22Rv1 (cell line): ENCODE data around the gene CPXM2.

ENCODE experiments used
- H3K27ac ChIP-seq: fragments of 450-650 bp; 2 replicates; pipeline ENCODE4 v1.5.1; 2017
- ZFX ChIP-seq: fragments of 450-650 bp; IDR thresholded peaks from 2 replicates; pipeline ENCODE4 v1.6.1; 2017; ENCODE audit warnings: antibody characterized with exemption, borderline replicate concordance
- TF ChIP-seq, protein P1 (sequence below): fragments of 450-650 bp; IDR thresholded peaks from 2 replicates; pipeline ENCODE4 v1.5.1; 2017; ENCODE audit warnings: mild to moderate bottlenecking

Gene CPXM2

DNA sequence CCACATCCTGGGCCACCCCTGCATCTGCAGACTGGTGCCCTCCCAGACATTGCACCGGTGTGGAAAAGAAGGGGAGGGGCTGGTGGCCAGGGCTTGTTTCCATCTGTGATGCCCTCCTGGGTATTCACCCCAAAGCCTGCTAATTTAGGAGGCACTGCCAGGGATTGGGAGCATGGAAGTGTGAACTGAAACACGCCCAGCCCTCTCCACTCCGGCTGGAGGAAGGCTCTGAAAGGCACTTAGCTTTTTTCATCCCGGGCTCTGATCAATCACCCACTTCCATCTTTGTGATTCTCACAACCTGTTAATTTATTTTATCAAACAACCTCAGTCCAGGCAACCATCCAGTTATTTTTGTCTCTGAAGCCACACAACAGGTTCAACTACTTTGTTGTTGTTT lies 20.9 kb upstream of the CPXM2 start:
- TF ChIP-seq, protein P1, sequence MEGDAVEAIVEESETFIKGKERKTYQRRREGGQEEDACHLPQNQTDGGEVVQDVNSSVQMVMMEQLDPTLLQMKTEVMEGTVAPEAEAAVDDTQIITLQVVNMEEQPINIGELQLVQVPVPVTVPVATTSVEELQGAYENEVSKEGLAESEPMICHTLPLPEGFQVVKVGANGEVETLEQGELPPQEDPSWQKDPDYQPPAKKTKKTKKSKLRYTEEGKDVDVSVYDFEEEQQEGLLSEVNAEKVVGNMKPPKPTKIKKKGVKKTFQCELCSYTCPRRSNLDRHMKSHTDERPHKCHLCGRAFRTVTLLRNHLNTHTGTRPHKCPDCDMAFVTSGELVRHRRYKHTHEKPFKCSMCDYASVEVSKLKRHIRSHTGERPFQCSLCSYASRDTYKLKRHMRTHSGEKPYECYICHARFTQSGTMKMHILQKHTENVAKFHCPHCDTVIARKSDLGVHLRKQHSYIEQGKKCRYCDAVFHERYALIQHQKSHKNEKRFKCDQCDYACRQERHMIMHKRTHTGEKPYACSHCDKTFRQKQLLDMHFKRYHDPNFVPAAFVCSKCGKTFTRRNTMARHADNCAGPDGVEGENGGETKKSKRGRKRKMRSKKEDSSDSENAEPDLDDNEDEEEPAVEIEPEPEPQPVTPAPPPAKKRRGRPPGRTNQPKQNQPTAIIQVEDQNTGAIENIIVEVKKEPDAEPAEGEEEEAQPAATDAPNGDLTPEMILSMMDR: no peak
- TF ChIP-seq ZFX: no peak
- H3K27ac ChIP-seq: no peak overlapping the region

DNA sequence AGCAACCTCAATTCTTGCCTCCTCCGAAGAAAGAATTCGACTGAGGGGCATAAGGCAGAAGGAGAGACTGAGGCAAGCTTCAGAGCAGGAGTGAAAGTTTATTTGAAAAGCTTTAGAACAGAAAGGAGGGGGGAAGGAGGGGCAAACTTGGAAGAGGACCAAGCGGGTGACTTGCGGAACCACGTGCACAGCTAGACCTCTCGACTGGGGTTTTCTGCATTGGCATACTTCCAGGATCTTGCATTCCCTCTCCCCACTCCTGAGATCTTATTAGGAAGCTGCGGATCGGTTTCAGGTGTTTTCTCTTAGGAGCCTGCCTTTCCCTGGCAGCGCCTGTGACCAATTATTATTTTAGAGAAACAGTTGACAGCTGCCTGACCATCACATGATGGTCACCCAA lies 20.3 kb upstream of the CPXM2 start:
- no peak overlapping the region for H3K27ac ChIP-seq
- no peak for TF ChIP-seq ZFX
- TF ChIP-seq, protein P1: no peak

DNA sequence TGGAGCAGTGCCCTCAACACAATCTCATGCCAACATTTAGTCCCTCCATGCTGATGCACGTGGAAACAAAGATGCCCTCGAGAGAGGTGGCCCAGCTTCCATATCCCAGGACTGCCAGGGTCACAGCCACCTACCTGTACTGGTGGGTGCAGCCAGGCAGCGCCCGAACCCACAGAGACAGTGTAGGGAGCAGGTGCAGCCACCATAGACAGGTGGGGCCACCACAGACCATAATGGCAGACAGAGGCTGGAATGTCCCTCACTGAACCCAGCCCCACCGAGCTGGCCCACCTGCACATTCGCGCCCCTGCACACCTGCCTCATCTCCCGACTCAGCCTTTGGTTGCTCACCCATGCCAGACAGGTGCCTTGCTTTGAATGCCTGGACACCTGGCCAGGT lies 18.3 kb upstream of the CPXM2 start:
- TF ChIP-seq, protein P1: no peak
- TF ChIP-seq ZFX: no peak
- no peak overlapping the region for H3K27ac ChIP-seq

DNA sequence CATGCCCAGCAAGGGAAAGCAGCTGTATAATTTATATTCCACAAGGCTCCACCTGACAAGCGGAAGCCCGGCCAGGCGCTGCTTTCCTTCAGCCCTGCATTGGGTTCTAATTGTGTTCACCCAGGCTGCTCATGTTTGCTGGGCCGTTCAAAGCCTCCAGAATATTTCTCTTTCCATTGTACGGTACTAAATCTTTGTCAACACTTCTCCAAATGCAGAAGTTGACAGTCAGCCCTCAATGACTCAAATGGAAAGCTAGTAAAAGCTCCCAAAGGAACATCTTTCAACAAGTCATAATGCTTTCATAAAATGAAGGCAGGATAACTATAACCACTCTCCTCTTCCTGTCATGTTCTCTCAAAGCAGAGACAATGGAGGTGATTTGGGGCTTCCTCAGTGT lies 17.8 kb upstream of the CPXM2 start:
- no peak for TF ChIP-seq ZFX
- TF ChIP-seq, protein P1: no peak
- no peak overlapping the region for H3K27ac ChIP-seq

DNA sequence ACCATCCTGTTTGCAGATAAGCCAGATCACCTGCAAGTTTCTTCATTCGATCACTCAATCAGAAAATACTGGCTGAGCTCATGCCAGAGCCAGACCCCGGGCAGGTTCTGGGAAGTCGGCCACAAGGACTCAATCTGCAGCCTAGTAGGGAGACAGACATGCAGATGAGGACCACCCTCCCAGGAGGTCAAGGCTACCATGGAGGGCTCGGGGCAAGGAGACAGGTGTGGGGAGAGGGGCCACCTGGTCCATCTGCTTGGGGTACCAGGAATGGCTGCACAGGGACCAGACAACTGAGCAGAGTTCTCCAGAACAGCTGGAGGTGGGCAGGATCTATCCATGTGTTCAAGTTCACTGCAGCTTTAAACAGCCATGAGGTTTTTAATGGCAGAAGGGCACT lies 16.8 kb upstream of the CPXM2 start:
- TF ChIP-seq ZFX: no peak
- TF ChIP-seq, protein P1: no peak

DNA sequence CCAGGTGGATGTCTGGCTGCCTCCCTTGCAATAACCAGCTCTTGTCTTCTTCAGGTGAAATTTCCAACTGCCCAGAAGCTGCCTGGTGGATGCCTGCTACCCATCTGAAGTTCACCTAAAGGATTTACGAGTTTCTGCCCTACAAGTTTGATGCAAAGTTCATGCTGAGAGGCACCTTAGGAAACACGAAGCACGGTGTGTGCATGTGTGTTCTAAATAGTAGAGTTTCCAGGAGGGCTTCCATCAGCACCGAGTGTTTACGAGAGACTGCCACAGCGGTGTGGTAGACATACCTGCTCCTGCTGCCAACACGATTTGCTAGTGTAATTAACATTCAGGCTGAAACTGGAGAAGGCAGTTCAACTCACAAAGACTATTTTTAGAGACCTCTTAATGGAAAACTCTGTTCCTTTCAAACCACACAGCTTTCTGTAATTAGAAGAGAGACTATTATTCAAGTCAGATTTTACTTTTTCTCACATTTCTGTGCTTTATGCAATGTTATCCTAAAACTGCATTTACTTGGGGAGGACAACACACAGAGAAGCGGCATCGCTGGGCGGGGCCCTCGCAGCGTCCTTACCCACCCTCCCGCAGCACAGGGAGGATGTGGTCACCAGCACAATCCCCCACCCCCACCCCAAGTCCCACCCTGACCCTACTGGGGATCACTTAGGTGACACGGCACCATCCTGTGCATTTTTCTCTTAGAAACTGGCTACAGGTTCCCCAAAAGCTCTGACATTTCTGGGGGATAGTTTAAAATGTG lies 15.5 kb upstream of the CPXM2 start:
- H3K27ac ChIP-seq: no peak overlapping the region
- no peak for TF ChIP-seq ZFX
- TF ChIP-seq, protein P1: no peak

More for the DNA sequence above, 16.8 kb upstream of the CPXM2 start:
- no peak overlapping the region for H3K27ac ChIP-seq

DNA sequence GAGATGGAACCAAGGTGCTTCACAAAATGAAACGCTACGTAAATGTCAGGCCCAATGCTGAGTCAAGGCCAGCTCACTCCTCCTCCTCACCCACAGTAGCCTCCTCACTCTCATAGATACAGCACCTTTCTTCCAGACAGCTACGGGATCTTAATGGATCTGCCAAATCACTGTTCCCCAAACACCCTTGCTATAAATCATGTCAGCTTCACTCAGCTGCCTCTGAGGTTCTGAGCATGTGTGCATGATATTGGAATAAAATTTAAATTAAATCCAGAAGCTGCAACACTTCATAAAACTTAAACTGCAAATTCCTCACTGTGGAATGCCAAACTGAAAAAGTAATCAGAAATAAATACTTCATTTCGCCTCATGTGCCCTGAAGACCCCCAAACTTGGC lies 14.7 kb upstream of the CPXM2 start:
- no peak overlapping the region for H3K27ac ChIP-seq
- TF ChIP-seq ZFX: no peak
- TF ChIP-seq, protein P1: no peak
